ENCODE results near the gene SMIM12.
A peak's percentile ranks its signal among the peaks of the same experiment; 100 is the strongest.

- TF ChIP-seq CTCF (IDR thresholded peaks at IDR 0.05; ENCODE audit: low read length) (peak; percentile 39; the same call in 1 of the 2 replicates), EZH2 (IDR thresholded peaks at IDR 0.05; ENCODE audit: borderline replicate concordance, low read length) (no peak)
Measured at GRCh38 chr1:34884961-34885360, 25.4 kb upstream of the SMIM12 start.
